Smooth muscle cell (in vitro differentiated cells): ENCODE measurements around the gene MRPL55. TPM values are rescaled to one million over a fixed set of nuclear protein-coding genes. Genes with fewer than 3 reads are reported as not detected.

Experiments used
- DNase-seq: peaks from one replicate; lab custom pipeline; 2025; ENCODE audit not compliant: unreplicated experiment; lab: John Stamatoyannopoulos, UW
- H2AFZ ChIP-seq: fragments of 200-600 bp; sonication (generic); 2 replicates; pipeline ENCODE4 v1.6.0; 2016; ENCODE audit warnings: antibody characterized with exemption, low read depth, mild to moderate bottlenecking
- H3F3A ChIP-seq: fragments of 200-600 bp; sonication (generic); 2 replicates; pipeline ENCODE4 v1.6.0; 2017; ENCODE audit warnings: antibody characterized with exemption, low read depth
- H3K27ac ChIP-seq: fragments of 200-600 bp; sonication (generic); 2 replicates; pipeline ENCODE4 v1.5.1; 2016; ENCODE audit warnings: low read depth, mild to moderate bottlenecking
- H3K27me3 ChIP-seq: fragments of 200-600 bp; sonication (generic); 2 replicates; pipeline ENCODE4 v1.6.1; 2016; ENCODE audit warnings: low read depth, mild to moderate bottlenecking
- H3K36me3 ChIP-seq: fragments of 200-600 bp; sonication (generic); 2 replicates; pipeline ENCODE4 v1.5.1; 2016; ENCODE audit warnings: low read depth
- H3K4me1 ChIP-seq: fragments of 200-600 bp; sonication (generic); 2 replicates; pipeline ENCODE4 v1.5.1; 2016; ENCODE audit warnings: low read depth
- H3K4me2 ChIP-seq: fragments of 200-600 bp; sonication (generic); 2 replicates; pipeline ENCODE4 v1.6.0; 2016; ENCODE audit warnings: mild to moderate bottlenecking
- H3K4me3 ChIP-seq: fragments of 200-600 bp; sonication (generic); 2 replicates; pipeline ENCODE4 v1.5.1; 2016; ENCODE audit warnings: mild to moderate bottlenecking
- H3K79me2 ChIP-seq: fragments of 200-600 bp; sonication (generic); 2 replicates; pipeline ENCODE4 v1.6.0; 2016; ENCODE audit warnings: low read depth, mild to moderate bottlenecking
- H3K9ac ChIP-seq: fragments of 200-600 bp; sonication (generic); 2 replicates; pipeline ENCODE4 v1.6.0; 2016; ENCODE audit warnings: low read depth
- H3K9me3 ChIP-seq: fragments of 200-600 bp; sonication (generic); replicated peaks from 2 replicates; pipeline ENCODE4 v1.5.1; 2016; ENCODE audit warnings: low read depth
- H4K20me1 ChIP-seq: fragments of 200-600 bp; sonication (generic); 2 replicates; pipeline ENCODE4 v1.6.0; 2016; ENCODE audit warnings: low read depth
- CTCF ChIP-seq: fragments of 200-600 bp; sonication (generic); IDR thresholded peaks from 2 replicates; pipeline ENCODE4 v1.5.1; 2017; ENCODE audit warnings: borderline replicate concordance, mild to moderate bottlenecking, antibody characterized with exemption; ENCODE audit not compliant: insufficient read depth, poor library complexity, severe bottlenecking
- WGBS: methylation state at CpG from one replicate; pipeline ENCODE4 v1.1.7; 2016; ENCODE audit warnings: low lambda C conversion rate; 5-methylcytosine and 5-hydroxymethylcytosine counted together
- polyA plus RNA-seq: library from polyadenylated mRNA; unstranded; fragments of >200 nt; fragmentation: Nextera tagmentation; extraction: Ambion mirVana; gene quantifications from 2 replicates; pipeline ENCODE4 v1.2.1, GENCODE V29; 2016
- total RNA-seq: library from RNA; depleted of rRNA; stranded (reverse); fragments of >200 nt; gene quantifications from 2 replicates; pipeline ENCODE4 v1.2.3, GENCODE V29; 2014

MRPL55 gene
- total and polyA plus RNA-seq, 2 experiments from 2014 or later = 83.4 to 178 TPM

GRCh38 chr1:228073857-228074545 lies 35.1 kb downstream of the MRPL55 start:
- no peak overlapping the region for H3K9ac ChIP-seq
- H3K79me2 ChIP-seq = no peaks in the 10 kb centered on the region
- no peaks in the 10 kb centered on the region for H3K9me3 ChIP-seq
- DNase-seq = no peak
- H3K4me3 ChIP-seq = no peak overlapping the region
- H3K27me3 ChIP-seq = peaks cover 6% of the 10 kb centered on the region
- no peak overlapping the region for H3K27ac ChIP-seq
- no peaks in the 10 kb centered on the region for H3K36me3 ChIP-seq
- peaks cover 6% of the 10 kb centered on the region for H3K4me1 ChIP-seq
- H3K4me2 ChIP-seq = no peak overlapping the region
- no peak overlapping the region for H2AFZ ChIP-seq
- H3F3A ChIP-seq = no peaks in the 10 kb centered on the region
- WGBS = 56% methylated on average over 16 of the region's 16 CpGs
- no peak for TF ChIP-seq CTCF
- H4K20me1 ChIP-seq = peaks cover 47% of the 10 kb centered on the region

- Histone ChIP-seq H3K4me3 (no peak overlapping the region), H3K9me3 (no peaks in the 10 kb centered on the region), H3F3A (no peaks in the 10 kb centered on the region), H4K20me1 (peaks cover 40% of the 10 kb centered on the region), H3K36me3 (no peaks in the 10 kb centered on the region), H3K27ac (no peak overlapping the region), H3K4me1 (peaks cover 6% of the 10 kb centered on the region), H3K27me3 (peaks cover 10% of the 10 kb centered on the region), H3K79me2 (no peaks in the 10 kb centered on the region), H2AFZ (no peak overlapping the region), H3K4me2 (no peak overlapping the region), H3K9ac (no peak overlapping the region)
- no peak for TF ChIP-seq CTCF
- DNase-seq = no peak
- 86% methylated on average over 23 of the region's 23 CpGs for WGBS
These were observed 35.8 kb downstream of the MRPL55 start for GRCh38 chr1:228073061-228073856.

GRCh38 chr1:228072658-228073043 lies 36.4 kb downstream of the MRPL55 start:
- Histone ChIP-seq H3K27ac (no peak overlapping the region), H2AFZ (no peak overlapping the region), H3K79me2 (no peaks in the 10 kb centered on the region), H3K4me2 (no peak overlapping the region), H3K9me3 (no peaks in the 10 kb centered on the region), H3K36me3 (no peaks in the 10 kb centered on the region), H3K4me1 (peaks cover 6% of the 10 kb centered on the region), H4K20me1 (peaks cover 38% of the 10 kb centered on the region), H3K4me3 (no peak overlapping the region), H3F3A (no peaks in the 10 kb centered on the region), H3K27me3 (peaks cover 13% of the 10 kb centered on the region), H3K9ac (no peak overlapping the region)
- DNase-seq = no peak
- 84% methylated on average over 5 of the region's 5 CpGs for WGBS
- TF ChIP-seq CTCF = no peak
